Panc1 (cell line): Measurements from ENCODE around the gene SMAP1. TPM values are rescaled to one million over a fixed set of nuclear protein-coding genes. Genes with fewer than 3 reads are reported as not detected.

Source experiments
- ATAC-seq: fragments of 200-7000 bp; cut with Tn5 transposase; 2 replicates; pipeline ENCODE4 v1.9.1; 2020; ENCODE audit warnings: mild to moderate bottlenecking, moderate library complexity
- Bru-seq: library from RNA; stranded (reverse); fragments of 400-500 nt; gene quantifications from one replicate; lab custom pipeline; 2021; lab: Mats Ljungman, UMichigan
- BruChase-seq, 2 experiments: library from RNA; stranded (reverse); fragments of 400-500 nt; gene quantifications; one replicate each; lab custom pipeline; 2021; lab: Mats Ljungman, UMichigan
- BruUV-seq: library from RNA; stranded (reverse); fragments of 400-500 nt; replicated peaks from 2 replicates; lab custom pipeline; 2021; lab: Mats Ljungman, UMichigan
- CTCF ChIA-PET: fragments of 300-600 bp; sonication (Branson Sonifier 250); formaldehyde crosslinking; loops from one replicate; lab custom pipeline; 2022; ENCODE audit warnings: antibody characterized with exemption; lab: Charles Lee
- POLR2A ChIA-PET: fragments of 300-600 bp; sonication (Branson Sonifier 250); formaldehyde crosslinking; loops from one replicate; lab custom pipeline; 2022; ENCODE audit warnings: antibody characterized with exemption; lab: Charles Lee
- DNase-seq: peaks from one replicate; pipeline ENCODE4 v3.0.0-alpha.2; 2010; ENCODE audit warnings: low read depth, low spot score
- H3K27ac ChIP-seq: 2 replicates; pipeline ENCODE4 v1.5.1; 2011; ENCODE audit warnings: mild to moderate bottlenecking, low read length, inconsistent platforms
- H3K27me3 ChIP-seq: fragments of 200-500 bp; sonication (Bioruptor generic); 2 replicates; pipeline ENCODE4 v1.6.0; 2014; ENCODE audit warnings: low read length, inconsistent platforms; ENCODE audit not compliant: control insufficient read depth, insufficient read depth
- H3K36me3 ChIP-seq: fragments of 200-500 bp; sonication (Bioruptor generic); 2 replicates; pipeline ENCODE4 v1.5.1; 2014; ENCODE audit warnings: inconsistent platforms, mild to moderate bottlenecking, low read length, moderate library complexity; ENCODE audit not compliant: control insufficient read depth, insufficient read depth
- H3K4me1 ChIP-seq: 2 replicates; pipeline ENCODE4 v1.5.1; 2011; ENCODE audit warnings: inconsistent platforms, mild to moderate bottlenecking, low read length, moderate library complexity; ENCODE audit not compliant: control insufficient read depth, insufficient read depth
- H3K4me3 ChIP-seq, 2 experiments: 2 replicates each; pipeline ENCODE4 v1.5.1; 2011 to 2012; ENCODE audit warnings: low read depth in 2 of 2, low read length in 2 of 2, mild to moderate bottlenecking in 2 of 2, inconsistent platforms in 1 of 2, moderate library complexity in 1 of 2
- H3K9me3 ChIP-seq: fragments of 200-500 bp; sonication (Bioruptor generic); 2 replicates; pipeline ENCODE4 v1.5.1; 2014; ENCODE audit warnings: low read depth, mild to moderate bottlenecking, inconsistent platforms, low read length, moderate library complexity; ENCODE audit not compliant: control insufficient read depth, insufficient read depth
- POLR2AphosphoS5 ChIP-seq: IDR thresholded peaks from 2 replicates; pipeline ENCODE4 v1.6.1; 2012; ENCODE audit warnings: mild to moderate bottlenecking, low read depth, low read length, moderate library complexity
- SIN3A ChIP-seq: IDR thresholded peaks from 2 replicates; pipeline ENCODE4 v1.6.1; 2012; ENCODE audit warnings: low read depth, mild to moderate bottlenecking, low read length, moderate library complexity, borderline replicate concordance; ENCODE audit not compliant: insufficient read depth
- TCF7L2 ChIP-seq: IDR thresholded peaks from 2 replicates; pipeline ENCODE4 v1.6.1; 2011; ENCODE audit warnings: mild to moderate bottlenecking, low read depth, low read length, inconsistent platforms
- in situ Hi-C: cut with HindIII; loops from 2 replicates; pipeline ENCODE4 v1.10.0; 2016; ENCODE audit warnings: low sequenced_read_pairs, low pct_unique_long_range_greater_than_20kb
- intact Hi-C: fragments of 100-400 bp; cut with micrococcal nuclease; formaldehyde crosslinking; loops from one replicate; pipeline ENCODE4 v1.10.0; 2022; ENCODE audit not compliant: unreplicated experiment
- long read RNA-seq: library from polyadenylated mRNA; unstranded; transcript quantifications from one replicate; pipeline ENCODE4 v2.0.0, GENCODE V29; 2021; ENCODE audit not compliant: unreplicated experiment
- polyA plus RNA-seq: library from polyadenylated mRNA; unstranded; fragments of >200 nt; gene quantifications from one replicate; pipeline ENCODE4 v1.2.1, GENCODE V29; 2012; ENCODE audit warnings: missing spikeins; ENCODE audit not compliant: insufficient read length
- total RNA-seq: library from RNA; stranded (reverse); gene quantifications from one replicate; pipeline ENCODE4 v1.2.1, GENCODE V29; 2021; ENCODE audit not compliant: unreplicated experiment
- TF ChIP-seq, protein P1 (sequence below): fragments of 450-650 bp; IDR thresholded peaks from 2 replicates; pipeline ENCODE4 v1.5.1; 2017; ENCODE audit warnings: mild to moderate bottlenecking
- TF ChIP-seq, protein P2 (sequence below), 2 experiments: IDR thresholded peaks; 2 replicates each; pipeline ENCODE4 v1.6.1; 2011 to 2012; ENCODE audit warnings: low read depth in 2 of 2, control low read depth in 1 of 2, low read length in 1 of 2, mild to moderate bottlenecking in 1 of 2, moderate library complexity in 1 of 2; ENCODE audit not compliant: insufficient read depth in 1 of 2

SMAP1 gene
- 41.9 TPM for total RNA-seq
- polyA plus RNA-seq: 30.1 TPM
- percentile 88 among the genes with signal in this experiment for Bru-seq, nascent RNA
- percentile 75 among the genes with signal in this experiment for BruChase-seq, experiment 1, labeled RNA remaining after a 2-hour chase
- BruChase-seq, experiment 2, labeled RNA remaining after a 6-hour chase: percentile 75 among the genes with signal in this experiment
- long read RNA-seq, transcript SMAP1-203 (11 exons, 3,333 nt): minor isoform, 8 of 78 reads
- long read RNA-seq, transcript SMAP1-201 (10 exons, 2,403 nt): major isoform, 29 of 78 reads
- long read RNA-seq, partial matches to known transcripts: 18 of 78 reads
- long read RNA-seq, other reads (novel, unspliced or antisense): 23 of 78 reads

DNA sequence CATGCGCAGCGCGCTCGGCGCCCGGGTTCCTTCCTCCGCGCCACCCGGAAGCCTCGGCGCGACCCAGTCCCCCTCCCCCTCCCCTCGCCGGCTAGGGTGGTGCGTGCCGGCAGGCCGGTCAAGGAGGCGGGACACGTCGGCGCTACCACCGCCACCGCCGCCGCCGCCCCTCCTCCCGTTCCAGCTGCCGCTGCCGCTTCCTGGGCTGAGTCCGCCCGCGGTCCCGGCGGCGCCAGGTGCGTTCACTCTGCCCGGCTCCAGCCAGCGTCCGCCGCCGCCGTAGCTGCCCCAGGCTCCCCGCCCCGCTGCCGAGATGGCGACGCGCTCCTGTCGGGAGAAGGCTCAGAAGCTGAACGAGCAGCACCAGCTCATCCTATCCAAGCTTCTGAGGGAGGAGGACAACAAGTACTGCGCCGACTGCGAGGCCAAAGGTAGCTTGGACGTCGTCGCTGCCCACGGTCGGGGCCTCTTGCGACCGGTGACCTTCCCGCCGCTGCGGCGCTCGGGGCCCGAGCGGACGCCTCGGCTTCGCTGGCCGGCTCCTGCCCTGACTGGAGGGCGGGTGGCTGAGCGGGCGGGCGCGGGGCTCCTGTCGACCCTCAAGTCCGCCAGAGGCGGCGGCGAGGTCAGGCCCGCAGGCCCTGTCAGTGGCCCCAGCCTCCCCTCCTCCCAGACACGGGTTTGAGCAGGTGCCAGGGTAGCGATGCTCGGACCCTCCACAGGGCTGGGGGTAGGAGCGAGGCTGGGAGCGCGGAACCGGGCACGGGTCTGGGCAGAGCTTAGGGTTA is at the start of gene SMAP1:
Gene SMAP1 (plus strand): TSS at position 173 of the 788 bp plus-strand sequence. CDS start 141 bp downstream, at position 314.
- Histone ChIP-seq H3K36me3 (no peaks in the 10 kb centered on the region), H3K27ac (peak within 1 kb of the TSS; percentile 94), H3K27me3 (no peaks in the 10 kb centered on the region), H3K4me1 (peaks cover 28% of the 10 kb centered on the region), H3K9me3 (no peaks in the 10 kb centered on the region), H3K4me3 (peak within 1 kb of the TSS; percentile 73 to 89)
- TF ChIP-seq TCF7L2 (peak; percentile 49; the same call in 1 of the 2 replicates), POLR2AphosphoS5 (peak; percentile 47; the same call in 1 of the 2 replicates)
- TF ChIP-seq, protein P1, sequence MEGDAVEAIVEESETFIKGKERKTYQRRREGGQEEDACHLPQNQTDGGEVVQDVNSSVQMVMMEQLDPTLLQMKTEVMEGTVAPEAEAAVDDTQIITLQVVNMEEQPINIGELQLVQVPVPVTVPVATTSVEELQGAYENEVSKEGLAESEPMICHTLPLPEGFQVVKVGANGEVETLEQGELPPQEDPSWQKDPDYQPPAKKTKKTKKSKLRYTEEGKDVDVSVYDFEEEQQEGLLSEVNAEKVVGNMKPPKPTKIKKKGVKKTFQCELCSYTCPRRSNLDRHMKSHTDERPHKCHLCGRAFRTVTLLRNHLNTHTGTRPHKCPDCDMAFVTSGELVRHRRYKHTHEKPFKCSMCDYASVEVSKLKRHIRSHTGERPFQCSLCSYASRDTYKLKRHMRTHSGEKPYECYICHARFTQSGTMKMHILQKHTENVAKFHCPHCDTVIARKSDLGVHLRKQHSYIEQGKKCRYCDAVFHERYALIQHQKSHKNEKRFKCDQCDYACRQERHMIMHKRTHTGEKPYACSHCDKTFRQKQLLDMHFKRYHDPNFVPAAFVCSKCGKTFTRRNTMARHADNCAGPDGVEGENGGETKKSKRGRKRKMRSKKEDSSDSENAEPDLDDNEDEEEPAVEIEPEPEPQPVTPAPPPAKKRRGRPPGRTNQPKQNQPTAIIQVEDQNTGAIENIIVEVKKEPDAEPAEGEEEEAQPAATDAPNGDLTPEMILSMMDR: no peak
- TF ChIP-seq, protein P2, sequence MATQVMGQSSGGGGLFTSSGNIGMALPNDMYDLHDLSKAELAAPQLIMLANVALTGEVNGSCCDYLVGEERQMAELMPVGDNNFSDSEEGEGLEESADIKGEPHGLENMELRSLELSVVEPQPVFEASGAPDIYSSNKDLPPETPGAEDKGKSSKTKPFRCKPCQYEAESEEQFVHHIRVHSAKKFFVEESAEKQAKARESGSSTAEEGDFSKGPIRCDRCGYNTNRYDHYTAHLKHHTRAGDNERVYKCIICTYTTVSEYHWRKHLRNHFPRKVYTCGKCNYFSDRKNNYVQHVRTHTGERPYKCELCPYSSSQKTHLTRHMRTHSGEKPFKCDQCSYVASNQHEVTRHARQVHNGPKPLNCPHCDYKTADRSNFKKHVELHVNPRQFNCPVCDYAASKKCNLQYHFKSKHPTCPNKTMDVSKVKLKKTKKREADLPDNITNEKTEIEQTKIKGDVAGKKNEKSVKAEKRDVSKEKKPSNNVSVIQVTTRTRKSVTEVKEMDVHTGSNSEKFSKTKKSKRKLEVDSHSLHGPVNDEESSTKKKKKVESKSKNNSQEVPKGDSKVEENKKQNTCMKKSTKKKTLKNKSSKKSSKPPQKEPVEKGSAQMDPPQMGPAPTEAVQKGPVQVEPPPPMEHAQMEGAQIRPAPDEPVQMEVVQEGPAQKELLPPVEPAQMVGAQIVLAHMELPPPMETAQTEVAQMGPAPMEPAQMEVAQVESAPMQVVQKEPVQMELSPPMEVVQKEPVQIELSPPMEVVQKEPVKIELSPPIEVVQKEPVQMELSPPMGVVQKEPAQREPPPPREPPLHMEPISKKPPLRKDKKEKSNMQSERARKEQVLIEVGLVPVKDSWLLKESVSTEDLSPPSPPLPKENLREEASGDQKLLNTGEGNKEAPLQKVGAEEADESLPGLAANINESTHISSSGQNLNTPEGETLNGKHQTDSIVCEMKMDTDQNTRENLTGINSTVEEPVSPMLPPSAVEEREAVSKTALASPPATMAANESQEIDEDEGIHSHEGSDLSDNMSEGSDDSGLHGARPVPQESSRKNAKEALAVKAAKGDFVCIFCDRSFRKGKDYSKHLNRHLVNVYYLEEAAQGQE (IDR thresholded peaks at IDR 0.05; ENCODE audit: insufficient read depth in 1 of 2, low read depth in 2 of 2, low read length in 1 of 2): no peak
- in situ Hi-C loops (no loop called here), intact Hi-C loops (no loop called here)
- DNase-seq: no peak
- ATAC-seq: peak; percentile 98
- no TSS peak for BruUV-seq
- POLR2A ChIA-PET: interaction anchor here (0.7 kb wide), 2 partner anchors 26 to 101 kb away, joined by 4 to 8 read pairs; partner anchors contain the start of gene SDHAF4
- CTCF ChIA-PET: interaction anchor here (0.7 to 2.5 kb wide), 4 partner anchors 12 to 297 kb away, joined by 3 to 9 read pairs (median 4); no protein-coding TSS in a partner anchor

DNA sequence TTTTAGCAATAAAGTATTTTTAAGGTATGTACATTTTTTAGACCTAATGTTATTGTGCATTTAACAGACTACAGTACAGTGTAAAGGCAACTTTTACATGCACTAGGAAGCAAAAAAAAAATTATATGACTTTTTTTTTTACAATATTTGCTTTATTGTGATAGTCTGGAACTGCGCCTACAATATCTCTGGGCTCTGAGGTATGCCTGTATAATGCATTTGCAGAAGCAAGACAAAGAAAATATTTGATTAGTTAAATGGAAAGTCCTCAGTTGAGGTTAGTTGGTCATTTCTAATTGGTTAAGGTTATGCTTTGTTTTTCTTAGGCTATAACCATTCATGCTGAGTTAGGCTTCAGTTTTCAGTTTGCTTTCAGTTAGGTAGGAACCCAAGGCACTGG is 46.9 kb upstream of the SMAP1 start:
- H3K36me3 ChIP-seq: no peaks in the 10 kb centered on the region
- H3K4me3 ChIP-seq: no peak overlapping the region
- H3K27ac ChIP-seq: no peak overlapping the region
- POLR2A ChIA-PET: interaction anchor here (0.7 kb wide), 1 partner anchor 185 kb away, joined by 3 read pairs; no protein-coding TSS in a partner anchor
- H3K4me1 ChIP-seq: no peaks in the 10 kb centered on the region
- no peaks in the 10 kb centered on the region; the same call in 1 of the 2 replicates for H3K27me3 ChIP-seq
- ATAC-seq (no peak), DNase-seq (no peak)
- no TSS peak for BruUV-seq
- intact Hi-C loops: no loop called here
- in situ Hi-C loops: no loop called here
- TF ChIP-seq, protein P1: no peak
- TF ChIP-seq TCF7L2 (no peak), SIN3A (no peak), POLR2AphosphoS5 (no peak)
- TF ChIP-seq, protein P2 (IDR thresholded peaks at IDR 0.05; ENCODE audit: insufficient read depth in 1 of 2, low read depth in 2 of 2, low read length in 1 of 2): no peak
- CTCF ChIA-PET: no interaction called here
- no peaks in the 10 kb centered on the region for H3K9me3 ChIP-seq
